Fibroblast of upper back skin (primary cell): Measurements from ENCODE around the gene TAF1B.
A peak's percentile ranks its signal among the peaks of the same experiment; 100 is the strongest.

ENCODE experiments used
- DNase-seq: peaks from one replicate; pipeline ENCODE4 v3.0.0-alpha.2; 2013

Gene TAF1B

GRCh38 chr2:9808334-9809063 is 34.8 kb upstream of the TAF1B start:
- no peak for DNase-seq

- DNase-seq: no peak
These were observed 34.3 kb upstream of the TAF1B start for GRCh38 chr2:9809064-9809356.

- DNase-seq: no peak
These were observed 33.7 kb upstream of the TAF1B start for GRCh38 chr2:9809448-9810088.

GRCh38 chr2:9811216-9811615 is 32.1 kb upstream of the TAF1B start:
- DNase-seq: no peak

GRCh38 chr2:9811679-9812511 is 31.4 kb upstream of the TAF1B start:
- no peak for DNase-seq

- DNase-seq: no peak
These were observed 30.3 kb upstream of the TAF1B start for GRCh38 chr2:9812945-9813311.

GRCh38 chr2:9813312-9814128 is 29.8 kb upstream of the TAF1B start:
- peak; percentile 64 for DNase-seq

- no peak for DNase-seq
These were observed 29.0 kb upstream of the TAF1B start for GRCh38 chr2:9814129-9814868.

- no peak for DNase-seq
These were observed 28.2 kb upstream of the TAF1B start for GRCh38 chr2:9815076-9815475.

- DNase-seq: peak; percentile 27
These were observed 27.4 kb upstream of the TAF1B start for GRCh38 chr2:9815844-9816279.

- DNase-seq: no peak
These were observed 25.2 kb upstream of the TAF1B start for GRCh38 chr2:9818097-9818496.

- DNase-seq: no peak
These were observed 23.7 kb upstream of the TAF1B start for GRCh38 chr2:9819551-9819950.

GRCh38 chr2:9820020-9820973 is 23.0 kb upstream of the TAF1B start:
- peak; percentile 50 for DNase-seq

GRCh38 chr2:9821805-9822445 is 21.3 kb upstream of the TAF1B start:
- no peak for DNase-seq

GRCh38 chr2:9824441-9824840 is 18.8 kb upstream of the TAF1B start:
- no peak for DNase-seq

GRCh38 chr2:9824956-9825720 is 18.1 kb upstream of the TAF1B start:
- peak; percentile 24 for DNase-seq

GRCh38 chr2:9826208-9826607 is 17.1 kb upstream of the TAF1B start:
- no peak for DNase-seq

GRCh38 chr2:9830685-9831410 is 12.4 kb upstream of the TAF1B start:
- DNase-seq: no peak

- DNase-seq: no peak
These were observed 11.6 kb upstream of the TAF1B start for GRCh38 chr2:9831670-9832069.
